B cell (primary cell): Measurements from ENCODE around the gene PTPRN2.

Experiments
- EZH2 ChIP-seq: IDR thresholded peaks from 2 replicates; pipeline ENCODE4 v1.6.1; 2012; ENCODE audit warnings: borderline replicate concordance, low read depth, mild to moderate bottlenecking, moderate library complexity, low read length; ENCODE audit not compliant: insufficient read depth, poor library complexity, severe bottlenecking
- TF ChIP-seq, protein P1 (sequence below): fragments of 200-600 bp; IDR thresholded peaks from one replicate; pipeline ENCODE4 v1.8.0; 2022; ENCODE audit warnings: antibody characterized with exemption, mild to moderate bottlenecking

DNA sequence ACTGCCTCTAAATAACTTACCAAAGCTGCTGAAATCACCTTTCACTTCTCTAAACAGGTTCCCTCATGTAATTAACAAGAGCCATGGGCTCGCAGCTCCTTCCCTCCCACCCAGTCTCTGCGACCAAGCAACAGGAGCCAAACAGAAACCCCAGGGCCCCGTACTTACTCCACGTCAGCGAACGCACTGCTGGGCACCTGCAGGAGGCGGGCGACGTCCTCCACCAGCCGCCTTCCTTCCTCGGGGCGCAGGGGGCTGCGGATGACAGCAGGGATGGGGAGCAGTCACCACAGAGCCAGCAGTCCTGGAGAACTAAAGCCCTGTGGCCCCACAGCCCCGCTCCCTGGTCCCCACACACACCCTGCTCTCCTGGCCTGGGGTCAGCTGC, 477.0 kb downstream of the PTPRN2 start:
- TF ChIP-seq, protein P1, sequence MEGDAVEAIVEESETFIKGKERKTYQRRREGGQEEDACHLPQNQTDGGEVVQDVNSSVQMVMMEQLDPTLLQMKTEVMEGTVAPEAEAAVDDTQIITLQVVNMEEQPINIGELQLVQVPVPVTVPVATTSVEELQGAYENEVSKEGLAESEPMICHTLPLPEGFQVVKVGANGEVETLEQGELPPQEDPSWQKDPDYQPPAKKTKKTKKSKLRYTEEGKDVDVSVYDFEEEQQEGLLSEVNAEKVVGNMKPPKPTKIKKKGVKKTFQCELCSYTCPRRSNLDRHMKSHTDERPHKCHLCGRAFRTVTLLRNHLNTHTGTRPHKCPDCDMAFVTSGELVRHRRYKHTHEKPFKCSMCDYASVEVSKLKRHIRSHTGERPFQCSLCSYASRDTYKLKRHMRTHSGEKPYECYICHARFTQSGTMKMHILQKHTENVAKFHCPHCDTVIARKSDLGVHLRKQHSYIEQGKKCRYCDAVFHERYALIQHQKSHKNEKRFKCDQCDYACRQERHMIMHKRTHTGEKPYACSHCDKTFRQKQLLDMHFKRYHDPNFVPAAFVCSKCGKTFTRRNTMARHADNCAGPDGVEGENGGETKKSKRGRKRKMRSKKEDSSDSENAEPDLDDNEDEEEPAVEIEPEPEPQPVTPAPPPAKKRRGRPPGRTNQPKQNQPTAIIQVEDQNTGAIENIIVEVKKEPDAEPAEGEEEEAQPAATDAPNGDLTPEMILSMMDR: no peak
- no peak for TF ChIP-seq EZH2
